GM12891 (cell line): Measurements from ENCODE around the gene CDC25A.

Source experiments
- POLR2A ChIP-seq: IDR thresholded peaks from 2 replicates; pipeline ENCODE4 v1.6.1; 2011; ENCODE audit warnings: low read depth, low read length, control low read depth
- POLR2AphosphoS5 ChIP-seq: IDR thresholded peaks from 2 replicates; pipeline ENCODE4 v1.6.1; 2011; ENCODE audit warnings: low read depth, low read length, control low read depth

DNA sequence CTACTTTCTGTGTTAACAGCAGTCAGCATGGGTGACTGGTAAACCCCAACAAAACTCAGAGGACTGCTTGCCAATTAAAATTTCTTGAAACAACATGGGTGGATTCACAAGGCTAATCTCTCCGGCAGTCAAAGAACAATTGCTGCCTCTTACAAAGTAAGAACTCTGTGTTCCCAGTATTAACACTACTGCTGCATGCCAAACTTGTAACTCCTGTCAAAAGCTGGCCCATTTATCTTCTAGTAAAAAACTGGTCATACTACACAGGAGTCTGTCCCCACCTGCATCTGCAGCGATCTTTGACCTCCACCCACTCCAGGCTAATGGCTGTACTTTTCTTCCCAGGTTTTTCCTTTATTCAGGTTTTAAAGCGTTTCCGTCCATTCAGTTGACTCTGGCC is 44.0 kb upstream of the CDC25A start:
- TF ChIP-seq POLR2AphosphoS5 (no peak), POLR2A (no peak)
